Activated T-cell treated with anti-CD3 and anti-CD28 coated beads for 4 hours (primary cell): ENCODE measurements around the gene FNDC11.
"Not testable (repeated sequence)": the region's sequence is repeated elsewhere in the genome, so short reads cannot be mapped to it uniquely, and the experiment has no call there.

ENCODE experiments used
- DNase-seq: peaks from one replicate; pipeline ENCODE4 v3.0.0-alpha.2; 2020

FNDC11 gene

GRCh38 chr20:63567386-63568169 is 13.6 kb downstream of the FNDC11 start:
- no peak for DNase-seq

DNA sequence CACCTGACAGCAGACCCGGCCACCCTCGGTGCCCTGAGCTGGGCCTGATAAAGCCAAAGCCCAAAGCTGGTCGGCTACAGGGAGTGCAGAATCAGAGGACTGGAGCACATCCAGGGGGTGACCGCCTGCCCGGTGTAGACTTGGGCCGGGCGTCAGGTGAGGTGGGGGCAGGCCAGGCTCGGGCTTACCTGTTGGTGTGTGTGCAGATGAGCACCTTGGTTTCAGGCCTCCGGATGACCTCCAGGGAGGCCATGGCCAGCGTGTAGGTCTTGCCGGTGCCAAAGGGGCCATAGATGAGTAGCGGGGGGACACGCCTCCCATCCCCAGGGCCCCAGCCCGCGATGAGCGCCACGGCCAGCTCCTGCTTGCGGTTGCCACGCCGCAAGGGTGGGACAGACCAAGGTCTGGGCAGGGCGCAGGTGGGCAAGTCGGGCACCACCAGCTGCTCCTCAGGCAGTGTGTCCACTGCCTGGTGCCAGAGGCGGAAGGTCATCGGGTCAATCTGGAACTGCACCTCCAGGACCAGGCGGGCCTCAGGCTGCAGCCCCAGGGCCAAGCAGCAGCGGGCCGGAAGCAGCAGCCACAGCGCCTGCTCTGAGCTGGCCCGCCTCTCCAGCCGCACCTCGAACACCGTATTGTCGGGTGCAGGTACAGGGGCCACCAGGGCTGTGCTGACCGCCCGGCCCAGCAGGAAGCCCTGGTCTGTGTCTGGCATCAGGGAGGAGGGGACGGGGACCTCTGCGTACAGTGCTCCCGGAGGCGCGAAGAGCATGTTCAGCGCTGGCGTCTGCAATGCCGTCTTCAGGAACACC is 14.4 kb downstream of the FNDC11 start:
- no peak for DNase-seq

DNA sequence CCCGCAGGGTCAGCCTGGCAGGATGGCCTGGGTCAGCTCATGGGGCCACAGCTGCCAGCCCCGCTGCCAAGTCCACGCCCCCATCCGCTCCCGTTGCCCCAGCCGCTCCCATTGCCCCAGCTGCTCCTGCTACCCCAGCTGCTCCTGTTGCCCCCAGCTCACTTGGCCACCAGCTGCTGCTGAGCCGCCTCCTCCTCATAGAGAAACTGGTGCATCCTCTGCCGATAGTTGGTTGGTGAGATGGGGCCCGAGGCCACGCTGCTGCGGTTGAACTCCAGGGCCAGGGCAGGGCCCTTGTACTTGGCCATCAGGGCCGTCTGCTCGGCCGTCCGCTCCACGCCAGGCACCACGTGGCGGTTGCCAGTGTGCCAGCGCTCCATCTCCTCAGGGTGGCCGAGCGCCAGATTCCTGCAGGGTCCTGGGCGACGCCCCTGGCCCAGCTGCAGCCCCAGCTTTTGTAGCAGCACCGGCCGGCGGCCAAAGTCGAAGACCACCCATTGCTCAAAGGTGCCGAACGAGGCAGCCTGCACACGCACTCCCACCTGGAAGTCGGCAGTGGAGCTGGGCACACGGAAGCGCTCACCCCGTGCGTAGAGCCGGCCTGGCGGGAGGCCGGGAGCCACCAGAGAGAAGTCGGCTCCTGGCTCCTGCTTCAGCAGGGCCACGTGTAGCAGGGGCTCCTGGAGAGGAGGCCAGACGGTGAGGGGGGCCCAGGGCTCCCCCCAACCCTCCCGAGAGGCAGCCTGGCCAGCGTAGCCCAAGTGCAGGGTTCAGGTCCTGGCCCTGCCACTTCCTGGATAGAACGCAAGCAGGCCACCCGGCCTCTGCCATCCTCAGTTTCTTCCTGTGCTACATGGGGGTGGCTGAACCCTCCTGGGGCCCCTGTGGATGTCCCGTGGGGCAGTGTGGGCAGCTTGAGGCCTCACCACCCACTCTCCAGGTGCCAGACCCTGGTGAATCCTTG is 15.3 kb downstream of the FNDC11 start:
- no peak for DNase-seq

GRCh38 chr20:63570281-63571086 is 16.5 kb downstream of the FNDC11 start:
- DNase-seq = no peak

- DNase-seq = not testable (repeated sequence)
Measured at GRCh38 chr20:63571087-63571478, 17.1 kb downstream of the FNDC11 start.

DNA sequence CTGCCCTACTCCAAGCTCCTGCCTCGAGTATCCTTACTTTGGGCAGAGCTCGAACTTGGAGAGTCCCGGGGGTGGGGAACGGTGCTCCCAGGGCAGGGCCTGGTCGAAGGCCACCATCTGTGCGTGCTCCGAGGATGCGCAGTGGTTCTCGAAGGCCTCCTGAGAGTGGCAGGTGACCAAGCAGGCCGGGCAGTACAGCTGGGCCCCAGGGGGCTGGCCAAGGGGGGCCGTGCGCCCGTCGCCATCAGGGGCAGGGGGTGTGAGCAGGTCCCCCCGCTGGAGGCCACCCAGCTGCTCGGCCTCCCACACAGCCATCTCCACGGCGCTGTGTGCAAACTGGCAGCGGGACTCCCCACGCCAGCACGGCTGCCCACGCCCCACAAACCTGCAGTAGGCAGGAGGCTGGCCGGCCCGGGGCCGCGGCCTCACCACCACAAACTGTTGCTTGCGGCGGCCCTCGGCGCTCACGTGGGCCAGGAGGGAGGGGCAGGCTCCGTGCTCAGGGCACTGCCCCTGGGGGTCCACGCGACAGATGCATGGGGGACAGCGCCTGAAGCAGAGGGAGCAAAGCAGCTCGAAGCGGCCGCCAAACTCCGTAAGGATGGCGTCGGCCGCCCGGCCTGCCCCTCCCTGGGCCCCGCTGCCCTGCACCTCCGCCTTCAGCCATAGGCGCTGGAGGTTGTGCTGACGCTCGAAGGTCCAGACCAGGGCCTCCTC is 18.3 kb downstream of the FNDC11 start:
- no peak for DNase-seq

DNA sequence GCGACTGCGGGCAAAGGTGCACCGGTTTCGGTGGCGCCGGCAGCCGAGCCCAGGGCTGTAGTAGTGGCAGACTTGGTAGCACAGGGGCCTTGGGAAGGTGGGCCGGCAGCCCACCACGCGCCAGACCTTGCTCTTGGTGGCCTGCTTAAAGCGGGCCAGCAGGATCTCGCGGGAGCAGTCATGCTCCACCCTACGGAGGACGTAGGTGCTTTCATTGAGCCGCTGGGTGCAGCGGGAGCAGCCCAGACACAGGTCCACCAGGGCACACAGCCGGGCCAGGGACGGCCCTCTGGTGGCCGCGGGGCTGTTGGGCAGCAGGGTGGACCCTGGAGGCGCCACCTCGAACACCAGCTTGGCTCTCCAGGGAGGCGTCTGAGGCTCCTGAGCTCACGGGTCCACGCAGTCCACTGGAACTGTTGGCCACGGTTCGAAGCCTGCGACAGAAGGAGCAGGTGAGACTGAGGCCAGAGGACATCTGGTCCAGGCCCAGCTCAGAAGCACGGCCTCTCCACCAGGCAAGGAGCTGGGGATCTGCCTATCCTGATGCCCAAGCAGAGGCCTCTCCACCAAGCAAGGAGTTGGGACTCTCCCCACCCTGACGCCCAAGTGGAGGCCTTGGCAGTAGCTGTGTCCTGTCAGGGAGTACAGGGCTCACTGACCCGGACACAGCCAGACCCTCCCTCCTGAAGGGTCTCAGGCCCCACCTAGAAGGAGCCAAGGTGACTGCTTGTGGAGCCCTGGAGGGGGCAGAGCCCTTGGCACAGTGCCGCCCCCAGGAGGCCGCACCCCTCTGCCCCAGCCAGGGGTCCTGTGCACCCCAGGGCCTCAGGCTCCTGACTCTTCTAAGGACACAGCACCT is 19.1 kb downstream of the FNDC11 start:
- no peak for DNase-seq

DNA sequence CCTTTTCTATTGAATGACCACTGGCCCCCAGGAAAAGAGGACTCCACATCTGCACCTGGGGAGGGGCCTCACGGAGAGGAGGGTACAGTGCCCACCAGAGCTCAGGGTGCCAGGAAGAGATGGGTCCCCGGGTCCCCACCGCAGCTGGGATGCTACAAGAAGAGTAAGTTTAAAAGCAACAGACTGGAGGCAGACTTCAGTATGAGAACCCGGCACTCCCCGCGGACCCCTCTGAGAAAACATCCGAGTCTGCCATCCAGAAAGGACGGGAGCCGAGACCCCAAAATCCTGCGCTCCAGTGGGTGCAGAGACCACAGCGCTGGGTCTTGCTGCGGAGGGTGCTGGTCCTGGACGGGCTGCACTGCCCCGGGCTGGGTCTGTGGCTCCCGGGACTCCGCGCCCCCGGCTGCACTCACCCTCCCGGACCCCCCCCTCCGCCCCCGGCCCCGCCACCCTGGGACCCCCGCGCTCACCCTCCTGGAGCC is 19.7 kb downstream of the FNDC11 start:
- no peak for DNase-seq

- DNase-seq = peak; percentile 63
Measured at GRCh38 chr20:63574156-63574828, 20.3 kb downstream of the FNDC11 start, which contains the start of gene HELZ2. Gene HELZ2, minus strand, starts transcription at chr20:63574239. Its CDS starts 1,854 bp downstream, at chr20:63572385.

GRCh38 chr20:63574829-63575743 is 21.1 kb downstream of the FNDC11 start:
- DNase-seq = no peak

- DNase-seq = no peak
Measured at GRCh38 chr20:63576311-63576710, 22.4 kb downstream of the FNDC11 start.

DNA sequence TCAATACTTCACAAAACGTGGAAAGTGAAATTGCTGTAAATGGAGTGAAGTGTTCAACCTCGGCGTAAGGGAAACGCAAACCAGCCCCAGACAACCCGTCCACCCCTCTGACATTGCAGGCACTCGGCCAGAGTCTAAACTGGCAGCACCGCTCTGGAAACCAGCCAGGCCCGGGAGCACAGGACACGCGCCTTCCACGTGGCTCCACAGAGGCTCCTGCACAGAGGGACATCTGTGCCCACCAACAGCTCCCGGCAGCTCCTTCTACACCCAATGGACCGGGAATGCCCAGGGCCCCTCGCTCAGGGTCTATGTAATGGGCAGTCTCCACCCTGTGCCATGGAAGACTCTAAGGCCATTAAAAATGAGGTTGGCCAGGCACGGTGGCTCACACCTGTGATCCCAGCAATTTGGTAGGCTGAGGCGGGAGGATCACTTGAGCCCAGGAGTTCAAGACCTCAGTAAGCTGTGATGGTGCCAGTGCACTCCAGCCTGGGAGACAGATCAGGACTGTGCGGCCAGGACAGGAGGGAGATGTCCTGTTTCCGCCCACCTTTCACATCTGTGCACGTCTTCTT is 23.4 kb downstream of the FNDC11 start:
- DNase-seq = no peak

DNA sequence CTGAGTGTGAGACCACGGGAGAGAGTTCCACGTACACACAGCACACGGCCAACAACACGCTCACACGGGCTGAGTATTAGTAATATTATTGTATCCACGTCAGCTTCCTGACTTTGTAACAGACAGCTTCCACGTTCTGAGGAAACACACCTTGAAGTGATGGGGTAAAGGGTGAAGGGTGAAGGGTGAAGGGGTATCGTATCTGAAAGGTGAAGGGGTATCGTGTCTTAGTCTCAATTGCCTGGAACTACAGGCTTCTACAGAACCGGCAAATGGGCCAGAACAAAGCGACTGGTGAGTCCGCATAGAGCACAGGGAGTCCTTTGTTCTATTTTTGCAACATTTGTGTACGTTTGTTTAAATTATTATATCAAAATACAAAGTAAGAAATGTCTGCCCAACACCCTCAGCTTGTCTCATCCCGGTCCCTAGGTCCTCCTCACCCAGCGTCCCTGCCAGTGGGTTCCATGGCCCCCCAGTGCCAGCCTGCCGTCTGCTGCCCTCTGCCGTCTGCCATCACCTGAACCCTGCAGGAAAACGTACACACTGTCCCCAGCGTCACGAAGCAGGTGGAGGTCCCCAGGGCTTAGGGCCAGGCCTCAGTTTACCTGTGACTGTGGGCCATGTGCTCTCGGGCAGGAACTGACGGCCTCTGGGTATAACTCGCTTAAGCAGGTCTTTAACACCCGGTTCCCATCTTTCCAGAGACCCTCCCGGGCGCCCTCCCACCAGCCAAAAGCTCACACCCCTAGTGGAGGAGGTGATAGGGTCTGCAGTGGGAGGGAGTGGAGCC is 24.5 kb downstream of the FNDC11 start:
- no peak for DNase-seq

DNA sequence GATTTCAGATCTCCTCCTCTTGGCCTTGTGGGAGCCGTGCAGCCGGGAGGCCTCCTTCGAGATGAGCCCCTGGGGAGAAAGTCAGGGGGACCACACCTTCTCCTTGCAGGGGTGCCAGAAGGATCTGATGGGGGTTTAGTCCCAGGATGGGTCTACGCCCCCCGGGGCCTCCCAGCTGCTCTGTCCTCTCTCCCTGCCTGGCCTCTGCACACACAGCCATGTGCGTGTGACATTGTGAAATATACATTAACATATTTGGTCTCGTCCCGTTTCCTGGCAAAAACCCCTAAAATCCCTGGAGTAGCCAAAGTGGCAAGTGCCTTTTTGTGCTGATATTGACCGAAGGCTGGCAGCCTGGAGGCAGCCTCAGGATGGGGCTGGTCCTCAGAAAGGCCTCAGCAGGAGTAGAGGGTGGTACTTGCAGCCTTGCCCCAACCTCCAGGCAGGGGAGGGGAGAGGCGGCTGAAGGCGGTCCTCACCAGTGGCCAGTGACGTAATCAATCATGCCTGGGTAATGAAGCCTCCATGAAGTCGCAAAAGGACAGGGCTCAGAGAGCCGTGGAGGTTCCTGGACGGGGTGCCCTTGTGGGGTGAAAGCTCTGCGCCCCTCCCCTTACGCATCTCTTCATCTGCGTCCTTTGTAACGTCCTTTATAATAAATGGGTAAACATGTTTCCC is 25.2 kb downstream of the FNDC11 start:
- DNase-seq = no peak

DNA sequence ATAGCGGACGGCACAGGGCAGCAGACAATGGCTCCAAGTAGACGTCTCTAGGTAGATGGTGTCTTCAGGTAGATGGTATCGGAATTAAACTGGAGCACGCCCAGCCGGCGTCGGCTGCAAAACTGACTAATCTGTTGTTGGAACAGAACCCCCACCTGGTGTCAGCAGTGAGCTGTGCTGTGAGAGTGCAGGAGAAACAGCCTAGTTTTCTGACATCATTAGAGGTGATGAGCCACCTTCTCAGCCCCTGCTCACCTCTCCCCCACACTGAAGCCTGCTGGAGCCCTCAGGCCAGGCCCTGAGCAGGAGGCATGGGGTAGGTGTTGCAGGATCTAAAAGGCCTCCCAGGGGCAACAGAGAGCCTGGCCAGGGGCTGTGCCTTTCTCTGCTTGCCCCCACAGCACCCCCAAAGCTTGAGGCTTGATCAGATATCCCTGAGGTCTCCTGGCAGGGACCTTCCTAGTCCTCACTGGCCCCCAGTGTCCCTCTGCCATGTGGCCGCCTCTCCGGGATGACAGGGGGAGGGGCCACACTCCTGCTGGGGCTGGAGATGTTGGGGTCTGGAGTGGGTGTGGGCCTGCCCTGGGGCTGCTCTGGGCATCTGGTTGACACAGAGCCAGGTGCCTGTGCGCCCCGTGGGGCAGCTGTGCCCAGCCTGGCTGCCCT is 27.0 kb downstream of the FNDC11 start:
- DNase-seq = peak; percentile 69
